CD14-positive monocyte (primary cell): Measurements from ENCODE around the gene FBLIM1. TPM values are rescaled to one million over a fixed set of nuclear protein-coding genes. Genes with fewer than 3 reads are reported as not detected.
"Not testable (repeated sequence)": the region's sequence is repeated elsewhere in the genome, so short reads cannot be mapped to it uniquely, and the experiment has no call there.

Experiments used
- DNase-seq, 3 donors: peaks; one replicate each; pipeline ENCODE4 v3.0.0-alpha.2; 2011 to 2022
- H2AFZ ChIP-seq: 2 replicates; pipeline ENCODE4 v1.6.0; 2012; ENCODE audit warnings: mild to moderate bottlenecking, low read depth, low read length, inconsistent platforms; ENCODE audit not compliant: insufficient read depth, poor library complexity, severe bottlenecking
- H3K27ac ChIP-seq, 2 donors: 1 replicate in 1 of 2; 2 replicates in 1 of 2; pipeline ENCODE4 v1.5.1; 2012 to 2013; ENCODE audit warnings: low read length in 2 of 2, control low read depth in 1 of 2, inconsistent platforms in 1 of 2, low read depth in 1 of 2, mild to moderate bottlenecking in 1 of 2
- H3K27me3 ChIP-seq, 2 donors: one replicate each; pipeline versions ENCODE4 v1.6.0 to v1.6.1; 2011 to 2013; ENCODE audit warnings: low read length in 2 of 2; ENCODE audit not compliant: control insufficient read depth in 2 of 2, insufficient read depth in 2 of 2
- H3K36me3 ChIP-seq, 2 donors: replicated peaks in 1 of 2; 1 replicate in 1 of 2; 2 replicates in 1 of 2; pipeline versions ENCODE4 v1.5.1 to v1.6.1; 2012 to 2013; ENCODE audit warnings: low read length in 2 of 2, control low read depth in 1 of 2, inconsistent platforms in 1 of 2, mild to moderate bottlenecking in 1 of 2; ENCODE audit not compliant: insufficient read depth in 2 of 2, control insufficient read depth in 1 of 2
- H3K4me1 ChIP-seq, 2 donors: 1 replicate in 1 of 2; 2 replicates in 1 of 2; pipeline versions ENCODE4 v1.5.1 to v1.6.1; 2012 to 2013; ENCODE audit warnings: low read length in 2 of 2, control low read depth in 1 of 2, inconsistent platforms in 1 of 2, mild to moderate bottlenecking in 1 of 2, moderate library complexity in 1 of 2; ENCODE audit not compliant: insufficient read depth in 2 of 2, control insufficient read depth in 1 of 2
- H3K4me2 ChIP-seq: replicated peaks from 2 replicates; pipeline ENCODE3; 2012; ENCODE audit warnings: low read length, moderate library complexity, mild to moderate bottlenecking; ENCODE audit not compliant: poor library complexity, severe bottlenecking; ENCODE audit errors: extremely low read depth
- H3K4me3 ChIP-seq, 3 experiments: fragments of 200-600 bp in 1 of 3; sonication (generic) in 1 of 3; replicated peaks in 1 of 3; 1 replicate in 2 of 3; 2 replicates in 1 of 3; pipeline ENCODE4 v1.5.1; 2011 to 2013; ENCODE audit warnings: low read length in 3 of 3, mild to moderate bottlenecking in 3 of 3, control low read depth in 2 of 3, low read depth in 2 of 3, inconsistent platforms in 1 of 3, moderate library complexity in 1 of 3
- H3K79me2 ChIP-seq: 2 replicates; pipeline ENCODE4 v1.6.0; 2012; ENCODE audit warnings: mild to moderate bottlenecking, control low read depth, inconsistent platforms, low read length, moderate library complexity; ENCODE audit not compliant: insufficient read depth
- H3K9ac ChIP-seq: 2 replicates; pipeline ENCODE4 v1.6.0; 2017; ENCODE audit warnings: low read length, mild to moderate bottlenecking; ENCODE audit not compliant: insufficient read depth, poor library complexity, severe bottlenecking
- H3K9me3 ChIP-seq, 2 donors: replicated peaks in 1 of 2; 1 replicate in 1 of 2; 2 replicates in 1 of 2; pipeline versions ENCODE4 v1.5.1 to v1.6.1; 2012 to 2013; ENCODE audit warnings: low read length in 2 of 2, control low read depth in 1 of 2; ENCODE audit not compliant: control insufficient read depth in 1 of 2, insufficient read depth in 1 of 2
- H4K20me1 ChIP-seq: 2 replicates; pipeline ENCODE4 v1.6.0; 2012; ENCODE audit warnings: mild to moderate bottlenecking, low read length, control low read depth, moderate library complexity; ENCODE audit not compliant: insufficient read depth
- H3K27ac Mint-ChIP-seq, 7 donors: one replicate each; pipeline ENCODE4 v1.8.0; 2020; ENCODE audit warnings: mild to moderate bottlenecking in 7 of 7, mixed read lengths in 7 of 7, moderate library complexity in 6 of 7, inconsistent platforms in 2 of 7
- H3K27me3 Mint-ChIP-seq, 3 donors: one replicate each; pipeline ENCODE4 v1.8.0; 2021 to 2022; ENCODE audit warnings: low read depth in 3 of 3, mild to moderate bottlenecking in 3 of 3, mixed read lengths in 3 of 3, moderate library complexity in 3 of 3, inconsistent platforms in 1 of 3
- H3K36me3 Mint-ChIP-seq, 2 donors: one replicate each; pipeline ENCODE4 v1.8.0; 2020; ENCODE audit warnings: mixed read lengths in 2 of 2, inconsistent platforms in 1 of 2, mild to moderate bottlenecking in 1 of 2
- H3K4me1 Mint-ChIP-seq: one replicate; pipeline ENCODE4 v1.8.0; 2020; ENCODE audit warnings: mild to moderate bottlenecking, mixed read lengths
- H3K4me3 Mint-ChIP-seq, 2 donors: one replicate each; pipeline ENCODE4 v1.8.0; 2020; ENCODE audit warnings: mild to moderate bottlenecking in 2 of 2, mixed read lengths in 2 of 2, moderate library complexity in 1 of 2
- H3K9me3 Mint-ChIP-seq, 7 donors: one replicate each; pipeline ENCODE4 v1.8.0; 2020 to 2022; ENCODE audit warnings: mixed read lengths in 7 of 7, mild to moderate bottlenecking in 6 of 7, moderate library complexity in 6 of 7, inconsistent platforms in 2 of 7
- WGBS: methylation state at CpG from one replicate; pipeline ENCODE4 v1.1.5; 2013; ENCODE audit warnings: missing lambda C conversion rate; ENCODE audit not compliant: insufficient coverage; 5-methylcytosine and 5-hydroxymethylcytosine counted together
- intact Hi-C, 2 donors: fragments of 100-400 bp; cut with micrococcal nuclease; formaldehyde crosslinking; loops; one replicate each; pipeline versions ENCODE4 v1.15.0 to v1.15.1; 2023
- polyA plus RNA-seq, 3 donors: library from polyadenylated mRNA; depleted of rRNA in 1 of 3; unstranded in 2 of 3; stranded (reverse) in 1 of 3; fragments of 300-500 nt in 2 of 3; fragments of >200 nt in 1 of 3; fragmentation: Illumina TruSeq in 2 of 3; gene quantifications; 1 replicate in 2 of 3; 2 replicates in 1 of 3; pipeline ENCODE4 v1.2.3, GENCODE V29; 2012 to 2021
- TF ChIP-seq, protein P1 (sequence below): fragments of 200-600 bp; IDR thresholded peaks from one replicate; pipeline ENCODE4 v1.8.0; 2022; ENCODE audit warnings: antibody characterized with exemption, mild to moderate bottlenecking

The FBLIM1 gene
- polyA plus RNA-seq, 3 donors, result not detected

DNA sequence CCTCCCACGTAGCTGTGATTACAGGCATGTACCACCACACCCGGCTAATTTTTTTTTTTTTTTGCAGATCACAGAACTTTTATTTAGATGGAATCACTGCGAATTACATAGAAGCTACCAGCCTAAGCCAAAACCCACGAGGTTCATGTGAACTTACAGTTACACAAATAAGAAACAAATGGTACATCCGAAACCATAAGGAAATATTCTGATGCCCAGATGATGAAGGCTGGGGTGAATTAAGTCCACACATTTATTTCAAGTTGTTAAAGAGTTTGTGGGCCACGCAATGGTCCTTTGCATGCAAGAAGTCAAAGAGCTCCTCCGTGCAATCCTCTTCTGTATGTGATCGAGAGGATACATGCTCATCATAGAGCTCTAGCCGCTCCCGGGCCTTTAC is 48.5 kb downstream of the FBLIM1 start:
- H3K4me2 ChIP-seq, result no peak overlapping the region
- no peaks in the 10 kb centered on the region for H3K9me3 ChIP-seq
- no peak overlapping the region for H2AFZ ChIP-seq
- Mint-ChIP-seq H3K4me3 (no peak overlapping the region), H3K9me3 (peaks cover 0 to 1% (median 0%) of the 10 kb centered on the region in 7 donors), H3K36me3 (no peaks in the 10 kb centered on the region), H3K27me3 (peaks cover 22 to 27% (median 23%) of the 10 kb centered on the region in 3 donors), H3K4me1 (no peaks in the 10 kb centered on the region), H3K27ac (no peak overlapping the region)
- no peaks in the 10 kb centered on the region for H3K79me2 ChIP-seq
- TF ChIP-seq, protein P1, sequence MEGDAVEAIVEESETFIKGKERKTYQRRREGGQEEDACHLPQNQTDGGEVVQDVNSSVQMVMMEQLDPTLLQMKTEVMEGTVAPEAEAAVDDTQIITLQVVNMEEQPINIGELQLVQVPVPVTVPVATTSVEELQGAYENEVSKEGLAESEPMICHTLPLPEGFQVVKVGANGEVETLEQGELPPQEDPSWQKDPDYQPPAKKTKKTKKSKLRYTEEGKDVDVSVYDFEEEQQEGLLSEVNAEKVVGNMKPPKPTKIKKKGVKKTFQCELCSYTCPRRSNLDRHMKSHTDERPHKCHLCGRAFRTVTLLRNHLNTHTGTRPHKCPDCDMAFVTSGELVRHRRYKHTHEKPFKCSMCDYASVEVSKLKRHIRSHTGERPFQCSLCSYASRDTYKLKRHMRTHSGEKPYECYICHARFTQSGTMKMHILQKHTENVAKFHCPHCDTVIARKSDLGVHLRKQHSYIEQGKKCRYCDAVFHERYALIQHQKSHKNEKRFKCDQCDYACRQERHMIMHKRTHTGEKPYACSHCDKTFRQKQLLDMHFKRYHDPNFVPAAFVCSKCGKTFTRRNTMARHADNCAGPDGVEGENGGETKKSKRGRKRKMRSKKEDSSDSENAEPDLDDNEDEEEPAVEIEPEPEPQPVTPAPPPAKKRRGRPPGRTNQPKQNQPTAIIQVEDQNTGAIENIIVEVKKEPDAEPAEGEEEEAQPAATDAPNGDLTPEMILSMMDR, result no peak
- no peak overlapping the region for H3K27ac ChIP-seq
- H3K4me1 ChIP-seq, result no peaks in the 10 kb centered on the region
- DNase-seq, result no peak
- H3K27me3 ChIP-seq, result peaks cover 0 to 7% of the 10 kb centered on the region in 2 donors
- intact Hi-C loops, result no loop called here
- no peaks in the 10 kb centered on the region for H3K36me3 ChIP-seq
- no peak overlapping the region for H3K9ac ChIP-seq
- H3K4me3 ChIP-seq, result no peak overlapping the region
- WGBS, result 100% methylated on average over 3 of the region's 10 CpGs
- H4K20me1 ChIP-seq, result no peaks in the 10 kb centered on the region

GRCh38 chr1:15807549-15807948 is 49.0 kb downstream of the FBLIM1 start, which contains the start of gene UQCRHL:
Gene UQCRHL, minus strand, starts transcription at chr1:15807649. Its CDS starts 0 bp downstream, at chr1:15807649.
- Mint-ChIP-seq H3K27ac (peak within 1 kb of the TSS in 2 of 7 donors; percentile 42 to 61), H3K27me3 (peaks cover 18 to 23% (median 21%) of the 10 kb centered on the region in 3 donors)
- H3K4me3 Mint-ChIP-seq, H3K4me3 ChIP-seq, H3K9ac ChIP-seq, DNase-seq, H2AFZ ChIP-seq, H3K36me3 Mint-ChIP-seq, H3K4me2 ChIP-seq, H4K20me1 ChIP-seq, intact Hi-C loops, H3K27ac ChIP-seq, H3K36me3 ChIP-seq, H3K9me3 ChIP-seq, H3K4me1 ChIP-seq, H3K79me2 ChIP-seq, H3K9me3 Mint-ChIP-seq, H3K4me1 Mint-ChIP-seq, H3K27me3 ChIP-seq: not testable (repeated sequence)
- no CpG with 5 or more reads among the region's 11 CpGs for WGBS
